Tibial nerve (tissue), 4 donors: ENCODE data around the gene DYNC1LI2.

ENCODE experiments used
- CTCF ChIP-seq, 5 experiments: fragments of 200-600 bp in 3 of 5; fragments of 450-650 bp in 2 of 5; sonication (generic) in 3 of 5; IDR thresholded peaks; one replicate each; pipeline ENCODE4 v1.5.1; 2016 to 2019; ENCODE audit warnings: antibody characterized with exemption in 5 of 5, mild to moderate bottlenecking in 3 of 5, moderate library complexity in 2 of 5
- EP300 ChIP-seq, 2 donors: sonication (generic); formaldehyde crosslinking; IDR thresholded peaks; one replicate each; pipeline ENCODE4 v1.6.1; 2017; ENCODE audit warnings: antibody characterized with exemption in 2 of 2, mild to moderate bottlenecking in 1 of 2

- no peak for TF ChIP-seq CTCF (IDR thresholded peaks at IDR 0.05)
- TF ChIP-seq EP300 (IDR thresholded peaks at IDR 0.05): no peak
These were observed 22.6 kb downstream of the DYNC1LI2 start for GRCh38 chr16:66728804-66729203.
